ENCODE data around the gene NKAPL.

GRCh38 chr6:28243946-28244345, 15.2 kb upstream of the NKAPL start:
- TF ChIP-seq MYC (IDR thresholded peaks at IDR 0.05; ENCODE audit: low read depth, low read length) (no peak), POLR2A (IDR thresholded peaks at IDR 0.05; ENCODE audit: extremely low read depth, insufficient read length) (no peak)
